ENCODE data around the gene GDF15.

The GDF15 gene

DNA sequence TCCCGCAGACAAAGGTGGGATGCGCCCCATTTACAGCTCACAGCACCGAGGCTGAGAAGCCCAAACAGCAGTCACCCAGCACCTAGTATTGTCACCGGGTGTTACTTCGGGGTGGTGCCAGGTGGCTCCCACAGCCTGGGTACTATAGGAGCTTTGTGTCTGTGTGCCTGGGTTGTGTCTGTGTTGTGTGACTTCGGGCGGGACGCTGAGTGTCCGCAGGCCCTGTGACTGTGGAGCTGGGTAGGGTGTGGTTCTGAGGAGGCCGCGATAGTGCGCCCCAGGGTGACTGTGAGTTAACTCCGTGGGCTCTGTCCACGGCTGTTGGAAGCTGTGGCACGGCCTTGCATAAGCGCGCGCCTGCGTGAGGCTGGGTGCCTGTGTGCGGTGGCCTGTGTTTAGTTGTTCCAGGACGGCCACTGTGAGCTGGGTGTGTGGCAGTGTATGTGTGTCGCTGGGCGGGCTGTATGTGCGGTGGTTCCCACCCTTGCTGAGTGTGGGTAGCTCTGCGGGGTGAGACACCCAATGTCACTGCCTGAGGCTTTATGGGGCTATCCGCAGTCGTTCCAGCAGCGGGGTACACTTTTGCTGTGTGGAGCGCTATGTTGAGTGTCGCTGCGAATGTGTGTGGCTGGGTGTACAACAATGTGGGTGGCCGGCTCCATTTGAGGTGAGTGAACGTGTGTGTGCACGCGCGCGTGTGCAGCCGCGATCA is 32.7 kb downstream of the GDF15 start:
- FAIRE-seq = no peak
- no peak for DNase-seq (ENCODE audit: low spot score)

DNA sequence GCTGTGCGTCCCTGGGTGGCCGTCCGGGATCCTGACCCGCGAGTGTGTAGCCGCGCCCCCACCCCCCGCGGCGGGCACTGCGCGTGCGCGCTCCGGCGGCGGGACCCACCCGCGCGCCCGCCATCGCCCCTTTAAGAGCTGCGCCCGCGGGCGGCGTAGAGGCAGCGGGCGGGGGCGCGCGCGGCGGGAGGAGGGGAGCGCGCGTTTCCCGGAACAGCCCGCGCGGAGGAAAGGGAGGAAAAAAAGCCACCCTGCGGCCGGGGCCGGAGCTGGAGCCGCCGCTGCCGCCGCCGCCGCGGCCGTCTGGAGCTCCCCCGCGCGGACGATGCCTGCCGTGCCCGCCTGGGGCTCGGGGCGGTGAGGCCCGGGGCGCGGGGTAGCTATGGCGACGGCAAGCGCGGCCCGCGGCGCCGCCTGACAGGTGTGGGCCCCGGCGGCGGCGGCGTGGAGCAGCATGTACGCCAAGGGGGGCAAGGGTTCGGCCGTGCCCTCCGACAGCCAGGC is 33.3 kb downstream of the GDF15 start, which contains the start of gene SSBP4:
Gene SSBP4 (plus strand): TSS at position 204 of the 504 bp plus-strand sequence. CDS start 251 bp downstream, at position 455.
- DNase-seq (ENCODE audit: low spot score) (peak; percentile 54), FAIRE-seq (no peak)

DNA sequence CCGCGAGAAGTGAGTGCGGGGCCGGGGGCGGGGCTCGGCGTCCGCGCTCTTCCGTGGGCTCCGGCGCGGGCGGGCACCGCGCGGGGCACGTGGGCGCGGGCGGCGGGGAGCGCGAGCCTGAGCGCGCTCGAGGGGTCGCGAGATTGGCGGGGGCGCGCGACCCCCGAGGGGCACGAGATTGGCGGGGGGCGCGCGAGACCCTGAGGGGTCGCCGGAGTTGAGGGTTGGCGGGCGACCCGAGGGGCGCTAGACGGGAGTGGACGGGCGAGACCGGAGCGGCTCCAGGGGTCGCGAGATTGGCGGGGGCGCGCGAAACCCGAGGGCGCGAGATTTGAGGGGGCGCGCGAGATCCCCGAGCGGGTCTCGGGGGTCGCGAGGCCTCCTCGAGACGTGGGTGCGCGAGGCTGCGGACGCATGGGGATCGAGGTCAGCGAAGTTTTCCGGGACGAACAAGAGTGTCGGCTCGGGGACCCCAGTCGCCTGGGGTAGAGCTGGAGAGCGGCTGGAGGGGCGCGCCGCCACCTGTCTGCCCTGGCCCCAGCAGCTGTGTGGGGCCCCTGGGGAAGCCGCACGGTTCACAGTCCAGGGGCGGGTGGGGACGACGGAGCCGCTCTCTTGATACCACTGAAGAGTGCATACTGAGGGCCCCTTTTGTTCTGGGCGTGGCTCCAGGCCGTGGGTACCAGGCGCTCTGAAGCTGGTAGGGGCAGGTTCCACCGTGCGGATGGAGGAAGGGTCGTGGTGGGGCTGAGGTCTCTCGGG is 33.9 kb downstream of the GDF15 start:
- no peak for DNase-seq (ENCODE audit: low spot score)
- FAIRE-seq = no peak

DNA sequence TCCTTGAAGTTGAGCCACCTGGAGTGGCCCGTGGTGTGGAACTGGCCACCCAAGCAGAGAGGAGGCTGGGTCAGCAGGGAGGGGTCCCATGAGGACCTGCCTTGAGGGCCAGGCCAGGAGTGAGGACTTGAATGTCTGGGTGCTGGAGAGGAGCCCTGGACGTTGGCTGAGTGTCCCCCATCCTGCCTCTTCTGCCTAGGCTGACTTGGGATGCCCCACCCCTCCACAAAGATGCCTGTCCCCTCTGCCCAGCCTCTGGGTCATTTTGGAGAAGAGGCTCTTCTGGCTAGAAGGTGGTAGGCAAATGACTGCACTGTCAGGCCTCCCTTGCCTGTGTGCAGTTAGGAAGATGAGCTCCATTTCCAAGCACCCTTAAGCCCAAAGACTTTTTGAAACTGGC is 35.0 kb downstream of the GDF15 start:
- no peak for DNase-seq (ENCODE audit: low spot score)
- FAIRE-seq = no peak

DNA sequence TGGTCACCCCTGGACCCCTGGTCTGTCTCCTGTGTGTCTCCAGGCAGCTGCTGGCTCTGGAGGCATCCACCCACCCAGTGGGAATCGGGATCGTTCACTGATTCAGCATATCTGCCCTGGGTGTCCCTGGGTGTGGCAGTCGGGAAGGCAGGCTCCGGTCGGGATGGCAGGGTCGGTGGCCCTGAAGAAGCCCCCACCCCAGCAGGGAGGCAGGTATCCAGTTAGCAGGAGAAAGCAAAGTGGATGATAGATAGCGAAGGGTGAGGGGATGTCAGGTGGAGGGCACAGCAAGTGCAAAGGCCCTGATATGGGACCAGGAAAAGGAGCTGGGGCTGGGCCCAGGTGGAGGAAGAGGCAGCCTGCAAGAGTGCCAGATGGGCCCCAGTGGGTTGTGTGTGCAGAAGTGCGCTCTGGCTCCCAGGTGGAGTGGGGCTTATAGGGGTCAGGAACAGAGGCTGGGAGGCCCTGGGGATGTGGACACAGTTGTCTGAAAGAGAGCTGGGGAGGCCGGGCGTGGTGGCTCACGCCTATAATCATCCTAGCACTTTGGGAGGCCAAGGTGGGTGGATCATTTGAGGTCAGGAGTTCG is 35.5 kb downstream of the GDF15 start:
- FAIRE-seq (no peak), DNase-seq (ENCODE audit: low spot score) (no peak)

DNA sequence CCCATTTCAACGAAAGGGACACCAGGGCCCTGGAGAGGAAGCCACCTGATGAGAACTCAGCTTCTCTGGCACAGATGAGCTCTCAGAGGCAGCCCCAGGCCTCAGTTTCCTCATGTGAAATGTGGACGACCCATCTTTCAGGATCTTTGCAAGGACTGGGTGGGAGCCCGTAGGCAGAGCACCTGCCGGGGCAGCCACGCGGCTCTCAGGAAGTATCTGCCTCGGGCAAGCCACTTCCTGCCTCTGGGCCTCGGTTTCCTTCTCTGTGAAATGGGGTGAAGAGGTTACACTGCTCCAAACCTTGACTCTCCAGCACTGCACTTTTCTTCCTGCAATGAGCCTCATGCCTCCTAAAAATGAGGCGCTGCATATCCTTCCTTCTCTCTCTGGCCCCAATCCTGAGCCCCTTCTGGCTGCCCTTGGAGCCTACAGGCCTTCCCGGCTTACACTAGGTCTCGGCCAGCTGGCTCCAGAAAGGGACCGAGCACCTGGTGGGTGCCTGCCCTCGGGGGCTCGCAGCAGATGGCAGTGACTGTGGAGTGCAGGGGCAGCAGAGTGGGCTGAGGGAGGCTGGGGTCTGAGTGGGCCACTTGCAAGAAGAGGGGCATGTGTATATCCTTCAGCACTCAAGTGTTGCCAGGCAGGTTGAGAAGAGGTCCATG is 36.7 kb downstream of the GDF15 start:
- FAIRE-seq (no peak), DNase-seq (ENCODE audit: low spot score) (no peak)

DNA sequence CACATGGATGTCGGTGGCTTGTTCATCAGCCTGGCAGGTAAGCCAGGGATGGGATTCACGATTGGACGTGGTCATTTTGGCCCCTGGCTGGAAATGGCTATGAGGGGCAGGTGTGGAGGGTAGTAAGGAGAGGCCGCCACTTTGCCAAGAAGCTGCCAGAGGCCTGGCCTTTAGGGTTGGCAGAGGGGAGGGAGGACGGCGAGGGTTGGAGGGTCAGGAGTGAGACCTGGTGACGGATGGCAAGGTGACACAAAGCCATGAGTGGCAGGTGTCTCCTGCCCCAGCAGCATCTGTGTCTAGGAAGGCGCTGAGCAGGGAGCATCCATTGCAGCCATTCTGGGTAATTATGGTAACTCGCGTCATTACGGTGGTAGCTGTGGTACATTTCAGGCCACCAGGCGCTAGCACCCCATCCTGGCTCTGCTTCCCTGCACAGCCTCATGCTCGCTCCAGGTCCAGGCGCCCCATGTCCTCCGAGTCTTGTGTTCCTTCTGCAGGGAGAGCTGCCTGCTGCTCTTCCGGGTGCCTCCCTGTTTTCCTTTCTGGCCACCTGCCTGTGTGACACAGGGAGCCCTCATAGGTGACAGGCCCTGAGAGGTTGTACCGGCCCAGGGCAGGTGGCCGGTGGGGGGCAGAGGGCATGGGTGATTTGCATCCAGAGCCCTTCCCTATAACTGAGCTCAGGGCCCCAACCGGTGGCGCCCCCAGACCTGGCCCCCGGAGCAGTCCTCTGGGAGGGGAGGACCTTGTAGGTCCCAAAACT is 37.5 kb downstream of the GDF15 start:
- no peak for DNase-seq (ENCODE audit: low spot score)
- FAIRE-seq = no peak

DNA sequence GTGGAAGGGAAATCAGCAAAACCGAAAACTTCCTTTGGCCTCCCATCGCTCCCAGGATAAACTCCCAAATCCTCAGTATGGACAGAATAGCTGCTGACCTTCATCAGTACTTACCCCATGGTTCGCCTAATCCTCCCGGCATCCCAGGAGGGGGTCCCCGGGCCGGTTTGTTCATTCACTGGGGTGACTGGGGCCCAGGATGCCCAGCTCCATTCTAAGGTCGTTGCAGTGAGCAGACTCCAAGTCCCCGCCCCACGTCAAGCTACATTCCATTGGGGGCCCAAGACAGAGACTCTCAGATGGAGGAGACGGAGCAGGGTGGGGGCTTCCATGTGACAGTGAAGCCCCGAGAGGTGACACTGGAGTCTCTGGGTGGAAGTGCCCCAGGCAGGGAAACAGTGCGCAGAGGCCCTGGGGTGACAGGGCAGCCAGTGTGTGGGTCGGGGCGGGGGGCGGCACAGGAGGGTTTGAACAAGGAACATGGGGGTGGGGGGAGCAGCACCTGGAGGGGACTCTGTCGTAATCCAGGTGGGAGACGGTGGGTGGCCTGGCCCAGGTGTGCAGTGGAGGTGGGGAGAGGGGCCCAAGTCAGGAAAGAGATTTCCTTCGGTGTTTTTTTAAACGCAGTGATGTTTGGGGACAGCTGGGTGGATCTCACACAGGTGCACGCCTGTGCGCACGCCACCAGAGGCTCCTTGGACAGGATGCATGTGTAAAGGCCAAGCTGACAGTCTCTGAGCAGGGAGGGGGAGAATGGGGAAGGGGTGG is 38.3 kb downstream of the GDF15 start:
- FAIRE-seq (no peak), DNase-seq (ENCODE audit: low spot score) (no peak)

DNA sequence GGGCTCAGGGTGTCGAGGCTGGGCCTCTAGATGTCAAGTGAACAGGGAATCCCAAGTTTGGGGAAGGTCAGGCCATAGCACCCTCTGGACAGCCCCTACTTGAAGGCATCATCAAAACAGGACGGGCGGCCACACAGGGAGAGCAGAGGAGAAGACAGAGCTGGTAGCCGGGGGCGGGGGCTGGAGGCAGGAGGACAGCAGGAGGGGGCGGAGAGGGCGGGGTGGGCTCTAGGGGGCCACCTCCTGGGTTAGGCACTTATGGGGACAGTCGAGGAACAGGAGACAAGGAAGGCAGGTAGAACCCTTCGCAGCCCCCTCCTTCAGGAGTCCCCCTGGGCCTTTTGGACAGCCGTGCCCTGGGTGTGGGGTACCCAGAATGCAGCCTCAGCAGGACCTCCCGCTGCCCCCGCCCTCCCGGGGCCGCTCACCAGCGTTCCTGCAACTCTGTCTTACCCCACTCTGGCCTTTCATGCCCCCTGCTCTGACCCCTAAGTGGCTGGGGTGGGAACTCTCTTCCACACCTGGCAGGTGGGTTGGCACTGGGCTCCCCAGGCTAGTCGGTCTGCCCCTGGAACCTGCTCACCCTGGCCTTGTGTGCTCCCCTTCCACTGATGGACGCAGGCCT is 39.0 kb downstream of the GDF15 start:
- no peak for FAIRE-seq
- no peak for DNase-seq (ENCODE audit: low spot score)

DNA sequence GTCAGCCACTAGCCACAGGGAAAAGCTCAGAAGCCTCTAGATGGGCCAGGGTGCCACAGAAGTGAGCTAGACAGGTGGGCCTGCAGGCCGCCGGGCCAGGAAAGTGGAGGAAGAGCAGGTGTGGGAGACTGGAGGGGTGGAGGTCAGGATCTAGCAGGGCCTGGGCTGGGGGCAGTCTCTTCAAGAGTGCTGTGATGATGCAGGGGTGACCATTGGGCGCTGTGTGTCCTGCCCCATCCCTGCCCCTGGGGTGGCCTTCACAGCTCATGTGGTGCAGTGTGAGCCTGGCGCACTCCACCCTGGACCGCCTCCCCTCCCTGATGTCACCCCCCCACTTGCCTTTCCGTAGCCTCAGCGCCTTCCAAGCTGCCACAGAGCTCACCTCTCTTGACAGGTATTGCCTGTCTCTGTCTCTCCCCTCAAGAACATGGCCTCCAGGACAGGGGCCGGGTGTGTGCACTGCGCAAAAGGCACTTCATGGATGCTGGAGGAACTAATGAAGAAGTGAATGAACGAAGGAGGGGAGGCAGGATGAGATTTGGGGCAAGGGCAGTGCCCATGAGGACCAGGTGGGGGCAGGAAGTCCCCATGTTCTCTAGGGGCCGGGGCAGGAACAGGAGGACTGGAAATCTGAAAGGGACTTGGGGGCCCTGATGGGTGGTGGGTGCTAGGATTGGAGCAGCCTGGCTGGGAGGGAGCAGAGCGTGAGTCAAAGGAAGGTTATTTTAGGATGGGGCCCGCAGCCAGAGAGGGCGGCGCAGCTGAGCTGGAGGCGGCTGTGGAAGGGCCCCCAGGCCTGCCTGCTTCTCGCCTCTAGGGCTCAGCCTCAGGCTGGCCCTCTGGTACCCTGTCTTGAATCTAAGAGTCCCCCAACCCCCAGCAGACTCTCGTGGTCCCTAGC is 39.8 kb downstream of the GDF15 start:
- DNase-seq (ENCODE audit: low spot score) (no peak), FAIRE-seq (no peak)

DNA sequence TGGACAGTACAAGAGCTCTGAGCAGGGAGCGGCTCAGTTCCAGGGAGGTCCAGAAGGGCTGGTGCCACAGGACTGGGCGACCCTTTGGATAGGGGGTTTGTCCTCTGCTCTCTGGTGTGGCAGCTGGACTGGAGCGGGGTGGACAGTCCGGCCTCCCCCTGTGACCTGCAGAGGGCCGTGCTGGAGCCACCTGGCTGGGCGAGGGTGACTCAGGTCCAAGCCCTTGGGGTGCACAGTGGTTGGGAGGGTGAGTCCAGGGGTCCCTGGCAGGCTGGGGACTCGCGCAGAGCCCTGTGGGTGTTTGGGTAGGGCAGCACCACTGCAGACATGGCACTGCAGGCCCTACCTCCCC is 40.4 kb downstream of the GDF15 start:
- FAIRE-seq = no peak

DNA sequence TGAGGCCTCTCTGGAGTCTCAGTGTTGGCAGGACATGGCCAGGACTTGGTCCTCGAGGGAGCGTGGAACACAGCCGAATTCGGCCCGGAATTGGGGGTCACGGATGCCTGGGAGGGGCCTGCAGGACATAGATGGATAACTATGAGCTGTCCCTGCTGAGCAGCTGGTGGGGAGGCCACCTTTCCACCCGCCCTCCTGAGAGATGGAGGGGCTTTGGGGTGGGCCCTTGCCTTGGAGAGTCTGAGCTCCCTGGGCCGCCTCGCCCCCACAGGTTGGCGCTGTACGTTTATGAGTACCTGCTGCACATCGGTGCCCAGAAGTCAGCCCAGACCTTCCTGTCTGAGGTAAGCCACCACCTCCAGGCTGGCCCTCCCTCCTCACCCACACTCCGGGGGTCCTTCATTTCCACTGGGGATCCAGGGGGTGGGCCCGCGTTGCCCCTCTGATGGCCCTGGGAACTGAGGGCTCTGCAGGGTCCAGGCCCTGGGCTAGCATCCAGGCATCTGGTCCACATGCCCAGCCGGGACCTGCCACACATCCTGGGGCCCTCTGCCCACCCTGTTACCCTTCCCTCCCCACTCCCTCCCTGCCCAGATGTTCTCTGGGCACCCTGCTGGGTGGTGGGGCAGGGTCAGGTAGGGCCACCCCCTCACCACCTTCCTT is 41.3 kb downstream of the GDF15 start:
- no peak for DNase-seq (ENCODE audit: low spot score)
- no peak for FAIRE-seq

More for the DNA sequence above, 40.4 kb downstream of the GDF15 start:
- no peak for DNase-seq (ENCODE audit: low spot score)

DNA sequence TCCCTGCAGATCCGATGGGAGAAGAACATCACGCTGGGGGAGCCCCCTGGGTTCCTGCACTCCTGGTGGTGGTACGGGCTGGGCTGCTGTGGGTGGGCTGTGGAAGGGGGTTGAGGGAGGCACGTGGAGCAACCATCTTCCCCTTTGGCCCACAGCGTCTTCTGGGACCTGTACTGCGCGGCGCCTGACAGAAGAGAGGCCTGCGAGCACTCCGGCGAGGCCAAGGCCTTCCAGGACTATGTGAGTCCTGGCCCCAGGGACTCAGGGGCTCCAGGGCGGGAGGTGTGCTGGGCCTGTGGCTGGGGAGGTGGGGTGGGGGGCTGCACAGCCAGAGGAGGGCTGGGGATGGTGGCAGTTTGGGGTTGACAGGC is 41.8 kb downstream of the GDF15 start:
- DNase-seq (ENCODE audit: low spot score) = no peak
- FAIRE-seq = no peak

DNA sequence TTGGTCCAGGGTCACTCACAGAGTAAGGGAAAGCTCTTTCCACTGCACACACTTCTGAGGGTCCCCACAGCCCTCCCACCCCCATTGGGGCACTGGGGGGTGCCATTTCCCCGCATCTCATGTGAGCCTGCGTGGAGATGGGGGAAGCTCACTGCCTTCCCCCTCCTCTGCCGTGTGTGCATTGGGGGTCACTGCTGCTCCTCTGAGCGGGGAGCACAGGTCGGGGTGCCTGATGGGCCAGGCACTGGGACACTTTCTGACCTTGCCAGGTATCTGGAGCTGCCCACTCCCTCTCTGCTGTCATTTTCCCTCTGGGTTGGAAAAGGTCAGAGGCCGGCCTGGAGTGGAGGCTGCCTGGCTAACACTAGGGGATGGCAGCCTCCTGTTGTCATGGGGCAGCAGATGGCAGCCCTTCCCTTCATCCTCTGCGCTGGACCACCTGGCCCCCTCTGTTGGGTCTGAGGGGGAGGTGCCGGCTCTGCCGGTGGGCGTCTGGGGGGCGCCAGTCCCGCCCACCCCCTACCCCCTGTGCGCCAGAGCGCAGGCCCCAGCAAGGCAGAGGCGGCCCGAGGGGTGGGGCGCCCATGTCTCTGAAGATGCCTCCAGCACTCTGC is 42.3 kb downstream of the GDF15 start:
- DNase-seq (ENCODE audit: low spot score) = no peak
- no peak for FAIRE-seq

DNA sequence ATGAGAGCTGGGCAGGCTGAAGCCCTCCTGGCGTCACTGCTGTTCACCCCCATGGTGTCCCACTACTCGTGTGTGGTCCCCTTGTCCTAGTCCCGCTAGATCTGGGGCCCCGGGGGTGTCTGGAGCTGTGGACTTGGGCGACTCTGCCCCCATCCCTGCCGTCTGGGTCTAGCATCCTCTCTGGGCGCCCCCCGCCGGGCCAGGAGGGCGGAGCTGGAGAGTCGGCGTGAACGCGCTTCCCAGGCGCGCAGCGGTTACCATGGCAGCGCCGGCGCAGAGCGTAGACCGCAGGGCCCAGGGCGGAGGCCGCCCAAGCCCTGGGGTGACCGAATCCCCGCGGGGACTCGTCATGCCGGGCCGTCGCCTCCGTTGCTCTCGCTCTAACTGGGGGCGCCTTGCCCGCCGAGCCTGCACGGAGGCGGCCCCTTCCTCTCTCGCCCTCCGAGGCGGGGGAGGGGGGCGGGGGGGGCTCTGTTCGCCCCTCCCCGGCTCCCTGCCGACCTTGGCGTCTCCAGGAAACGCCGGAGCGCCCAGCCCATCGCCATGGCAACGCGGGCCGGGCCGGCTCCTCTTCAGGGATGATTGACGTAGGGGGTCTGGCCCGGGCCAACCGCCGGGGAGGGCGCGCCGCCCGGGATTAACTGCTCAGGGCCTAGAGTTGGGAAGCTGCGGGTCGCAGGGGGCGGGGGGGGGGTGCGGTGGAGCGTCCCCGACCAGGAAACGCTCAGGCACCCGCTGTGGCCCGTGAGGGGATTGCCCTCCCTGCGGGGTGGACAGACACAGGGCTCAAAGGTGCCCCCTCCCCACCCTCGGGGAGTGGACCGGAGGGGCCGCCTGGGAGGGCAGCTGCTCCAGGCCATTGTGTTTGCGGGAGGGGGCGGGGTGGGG is 43.1 kb downstream of the GDF15 start:
- no peak for DNase-seq (ENCODE audit: low spot score)
- FAIRE-seq = no peak

DNA sequence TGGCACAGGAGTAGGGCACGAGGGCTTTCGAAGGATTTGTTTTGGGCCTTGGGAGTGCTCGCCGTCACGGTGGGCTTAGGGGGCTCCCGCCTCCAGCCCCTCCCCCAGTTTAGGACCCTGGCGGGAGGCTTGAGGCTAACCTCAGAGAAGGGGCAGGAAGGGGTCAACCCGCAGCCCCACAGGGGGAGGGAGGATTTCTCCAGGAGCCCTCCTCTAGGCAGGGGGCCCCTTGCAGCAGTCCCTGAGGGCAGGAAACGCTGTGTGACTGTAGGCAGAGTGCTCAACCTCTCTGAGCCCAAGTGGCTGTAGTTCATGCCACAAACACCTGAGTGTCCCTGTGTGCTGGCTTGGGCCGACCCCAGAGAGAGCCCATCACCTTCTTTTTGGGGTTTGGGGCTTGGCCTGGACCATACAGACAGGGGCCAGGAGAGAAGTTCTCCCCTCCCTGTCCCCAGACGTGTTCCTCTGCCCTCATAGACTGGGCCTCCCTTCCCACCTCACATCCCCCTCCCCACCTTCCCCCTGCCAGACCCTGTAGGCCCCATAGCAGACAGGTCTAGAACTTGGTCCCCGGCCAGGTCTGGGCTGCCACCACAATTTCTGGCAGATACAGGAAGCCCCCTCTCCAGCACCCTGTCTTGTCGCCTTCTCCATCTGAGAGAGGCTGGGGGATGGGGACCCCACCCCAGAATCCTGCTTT is 43.9 kb downstream of the GDF15 start:
- DNase-seq (ENCODE audit: low spot score) = no peak

More for the DNA sequence above, 43.9 kb downstream of the GDF15 start:
- no peak for FAIRE-seq
